SIG-M5 treated with dmso at 0.1 percent for 504 hours (cell line): Measurements from ENCODE around the gene INAFM2.

Experiments
- DNase-seq: peaks from one replicate; lab custom pipeline; 2025; ENCODE audit not compliant: unreplicated experiment; lab: John Stamatoyannopoulos, UW

The INAFM2 gene

DNA sequence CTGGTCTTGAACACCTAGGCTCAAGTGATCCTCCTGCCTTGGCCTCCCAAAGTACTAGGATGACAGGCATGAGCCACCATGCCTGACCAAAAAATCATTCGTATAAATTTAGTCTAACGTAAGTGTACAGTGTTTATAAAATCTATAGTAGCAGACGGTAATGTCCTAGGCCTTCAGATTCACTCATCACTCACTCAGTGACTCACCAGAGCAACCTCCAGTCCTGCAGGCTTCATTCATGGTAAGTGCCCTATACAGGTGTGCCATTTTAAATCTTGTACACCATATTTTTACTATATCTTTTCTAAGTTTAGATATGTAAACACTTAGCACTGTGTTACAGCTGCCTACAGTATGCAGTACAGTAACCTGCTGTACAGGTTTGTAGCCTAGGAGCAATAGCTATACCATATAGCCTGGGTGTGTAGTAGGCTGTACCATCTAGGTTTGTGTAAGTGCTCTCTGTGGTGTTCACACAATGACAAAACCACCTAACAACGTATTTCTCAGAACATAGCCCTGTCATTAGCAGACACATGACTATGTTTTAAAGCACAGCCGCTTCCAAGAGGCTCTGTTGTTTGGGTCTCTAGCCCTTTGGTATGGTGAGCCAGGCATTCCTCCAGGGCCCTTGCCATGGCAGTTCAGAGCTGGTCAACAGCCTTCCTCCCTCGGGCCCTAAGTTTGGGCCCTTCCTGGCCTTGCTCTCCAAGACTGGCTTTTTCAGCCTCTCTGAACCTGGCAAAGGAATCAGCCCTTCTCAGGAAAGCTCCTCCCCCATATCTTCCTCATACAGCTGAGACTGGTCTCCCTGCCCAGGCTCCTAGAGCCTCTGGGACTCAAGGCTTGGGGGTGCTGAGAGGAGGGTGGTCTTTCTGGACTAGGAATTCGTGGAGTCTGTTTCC, 19.2 kb downstream of the INAFM2 start:
- DNase-seq = no peak

DNA sequence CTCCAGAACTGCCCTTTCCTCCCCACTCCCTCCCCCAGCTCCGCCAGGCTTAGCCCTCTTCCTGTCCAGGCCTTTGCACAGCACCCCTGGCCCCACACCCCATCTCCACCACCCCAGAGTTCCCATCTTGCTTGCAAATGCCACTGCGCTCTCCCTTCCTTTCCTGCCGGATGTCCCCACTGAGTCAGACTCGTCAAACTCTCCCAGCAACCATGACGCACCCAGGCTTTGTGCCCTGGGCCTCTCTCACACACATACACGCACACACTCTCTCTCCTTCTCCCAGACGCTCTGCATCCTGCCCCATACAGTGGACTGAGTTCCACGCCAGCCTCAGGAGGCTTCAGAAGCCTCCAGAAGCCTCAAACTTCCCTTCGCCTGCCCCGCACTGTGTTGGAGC, 20.0 kb downstream of the INAFM2 start:
- no peak for DNase-seq

DNA sequence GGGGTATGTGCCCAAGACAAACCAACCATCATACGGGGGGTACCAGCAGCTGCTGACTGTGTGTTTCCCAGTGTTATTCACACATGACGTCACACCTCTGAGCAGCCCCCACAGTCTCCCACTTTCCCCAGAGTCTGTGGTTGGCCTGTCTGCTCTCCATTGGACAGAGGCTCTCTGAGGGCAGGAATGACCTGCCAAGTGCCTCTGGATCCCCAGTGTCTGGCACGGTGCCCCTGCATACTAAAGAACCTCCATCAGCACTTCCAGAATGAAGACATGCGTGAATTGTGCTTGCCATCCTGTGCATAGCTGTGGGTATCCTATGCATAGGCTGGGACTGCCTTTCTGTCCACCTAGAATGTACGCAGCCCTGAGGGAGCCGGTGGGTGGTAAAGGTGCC, 20.7 kb downstream of the INAFM2 start:
- no peak for DNase-seq

DNA sequence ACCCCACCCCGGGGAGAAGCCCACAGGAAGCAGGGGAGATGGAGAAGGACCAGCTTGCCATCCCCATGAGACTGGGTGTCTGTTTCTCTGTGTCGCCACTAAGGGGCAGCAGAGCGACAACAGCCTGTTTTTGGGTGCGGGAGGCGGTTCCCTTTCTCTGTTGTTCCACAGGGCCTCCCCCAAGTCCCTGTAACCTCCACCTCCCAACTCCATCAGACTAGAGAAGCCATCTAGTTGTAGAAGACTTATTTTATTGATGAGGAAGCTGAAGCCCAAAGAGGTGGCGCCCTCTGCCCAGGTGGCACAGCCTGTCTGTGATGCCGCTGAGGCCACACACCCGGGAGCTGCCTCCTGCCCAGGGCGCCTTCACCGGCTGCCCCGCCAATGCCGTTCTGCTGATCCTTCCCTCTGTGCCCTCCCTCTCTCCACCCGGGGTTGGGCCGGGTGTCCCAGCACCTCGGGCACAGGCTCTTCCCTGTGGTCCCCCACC, 21.2 kb downstream of the INAFM2 start:
- peak; percentile 68 for DNase-seq

DNA sequence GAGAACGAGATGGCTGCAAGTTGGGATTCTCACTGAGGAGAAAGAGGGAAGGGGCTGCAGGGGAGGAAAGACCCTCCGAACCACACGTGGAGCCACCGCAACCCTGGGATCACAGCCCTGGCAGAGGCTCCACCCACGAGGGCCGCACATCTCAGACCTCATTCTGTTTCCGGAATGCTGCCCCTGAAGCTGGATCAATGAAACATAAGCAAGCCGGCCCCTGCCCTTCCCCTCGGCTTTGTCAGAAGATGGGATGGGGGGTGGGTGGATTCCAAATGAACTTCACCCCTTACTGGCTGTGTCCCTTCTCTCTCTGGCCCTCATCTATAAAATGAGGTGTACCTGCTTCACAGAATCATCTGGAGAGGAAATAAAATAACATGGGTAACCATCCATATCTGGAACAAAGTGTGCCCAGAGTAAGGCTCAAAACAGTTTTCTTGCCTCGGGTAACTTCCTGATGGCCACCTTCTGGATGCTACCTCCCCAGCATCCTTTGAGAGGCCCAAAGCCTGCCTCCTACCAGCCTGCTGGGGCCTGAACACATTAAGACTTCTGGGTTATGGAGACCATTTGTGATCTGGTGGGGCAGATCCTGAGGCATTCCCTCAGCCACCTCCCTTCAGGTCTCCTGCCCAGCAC, 21.9 kb downstream of the INAFM2 start:
- no peak for DNase-seq

DNA sequence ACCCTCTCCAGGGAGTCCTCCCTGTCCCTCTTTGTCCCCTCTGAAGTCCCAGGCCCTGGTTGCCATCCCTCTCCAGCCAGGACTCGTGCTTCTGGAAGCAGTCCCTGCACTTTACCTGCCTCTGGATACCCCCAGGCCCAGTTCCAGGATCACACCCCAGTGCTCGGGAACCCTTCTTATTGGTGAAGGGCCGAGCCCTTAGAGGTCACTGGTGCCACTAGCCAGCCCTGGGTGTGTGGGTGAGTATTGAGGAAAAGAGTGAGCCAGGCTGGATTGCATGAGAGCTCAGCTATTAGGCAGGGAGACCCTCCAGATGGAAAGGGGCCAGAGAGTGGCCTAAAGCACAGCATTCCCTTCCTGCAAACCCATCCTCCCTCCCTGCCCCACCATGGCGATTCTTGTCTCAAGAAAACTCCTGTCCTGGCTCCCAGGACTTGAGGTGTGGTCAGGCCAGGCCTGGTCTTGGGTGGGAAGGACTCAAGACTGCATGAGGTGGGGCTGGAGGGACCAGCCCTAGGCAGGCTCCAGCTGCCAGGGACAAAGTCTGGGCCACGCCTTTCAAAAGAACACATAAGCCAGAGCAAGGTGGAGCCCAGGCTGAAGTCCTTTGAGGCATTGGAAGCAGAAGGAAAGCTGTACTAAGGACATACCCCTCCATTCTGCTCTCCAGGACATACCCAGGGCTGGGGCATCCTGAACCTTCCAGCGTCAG, 22.5 kb downstream of the INAFM2 start:
- no peak for DNase-seq

DNA sequence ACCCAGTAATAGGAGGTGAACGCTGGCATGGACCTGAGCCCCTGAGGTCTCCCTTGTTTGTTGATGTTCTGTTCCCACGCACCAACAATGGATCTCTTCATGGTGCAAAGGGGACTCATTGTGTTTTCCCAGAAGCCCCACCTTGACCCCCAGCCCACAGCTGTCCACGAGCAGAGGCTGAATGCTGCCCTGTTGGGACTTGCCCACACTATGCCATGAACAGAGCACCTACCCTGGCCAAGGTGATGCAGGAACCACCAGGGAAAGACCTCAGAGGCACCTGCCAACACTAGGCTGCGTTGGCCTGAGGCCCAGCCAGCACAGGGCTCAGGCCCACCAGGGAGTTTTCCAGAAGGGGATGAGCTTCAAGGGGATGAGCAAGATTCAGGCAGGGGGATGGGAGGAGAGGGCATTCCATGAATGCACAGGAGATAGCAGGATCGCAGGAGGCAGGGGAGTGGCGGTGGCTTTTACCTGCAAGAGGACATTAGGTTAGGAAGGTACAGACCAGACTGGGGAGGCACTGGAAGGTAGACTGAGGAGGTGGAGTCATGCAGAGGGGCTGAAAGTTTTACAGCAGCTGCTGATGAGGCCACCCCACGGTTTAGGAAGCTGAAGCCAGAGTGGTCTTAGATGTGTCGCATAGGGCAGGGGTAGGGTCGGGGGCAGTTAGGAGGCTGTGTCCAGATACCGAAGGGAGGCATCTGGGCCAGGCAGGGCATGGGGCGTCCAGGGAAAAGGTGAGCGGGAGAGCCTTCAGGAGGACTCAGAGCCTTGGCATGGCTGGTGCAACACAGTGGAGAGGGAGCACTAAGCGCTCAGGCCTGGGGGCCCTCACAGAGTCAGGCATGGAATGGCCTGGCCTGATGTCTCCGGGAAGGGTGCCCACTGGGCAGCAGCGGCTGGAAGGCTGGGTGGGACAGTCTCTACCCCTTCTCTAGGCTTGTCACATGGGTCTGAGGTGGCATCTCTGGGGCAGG, 23.4 kb downstream of the INAFM2 start:
- DNase-seq = no peak

DNA sequence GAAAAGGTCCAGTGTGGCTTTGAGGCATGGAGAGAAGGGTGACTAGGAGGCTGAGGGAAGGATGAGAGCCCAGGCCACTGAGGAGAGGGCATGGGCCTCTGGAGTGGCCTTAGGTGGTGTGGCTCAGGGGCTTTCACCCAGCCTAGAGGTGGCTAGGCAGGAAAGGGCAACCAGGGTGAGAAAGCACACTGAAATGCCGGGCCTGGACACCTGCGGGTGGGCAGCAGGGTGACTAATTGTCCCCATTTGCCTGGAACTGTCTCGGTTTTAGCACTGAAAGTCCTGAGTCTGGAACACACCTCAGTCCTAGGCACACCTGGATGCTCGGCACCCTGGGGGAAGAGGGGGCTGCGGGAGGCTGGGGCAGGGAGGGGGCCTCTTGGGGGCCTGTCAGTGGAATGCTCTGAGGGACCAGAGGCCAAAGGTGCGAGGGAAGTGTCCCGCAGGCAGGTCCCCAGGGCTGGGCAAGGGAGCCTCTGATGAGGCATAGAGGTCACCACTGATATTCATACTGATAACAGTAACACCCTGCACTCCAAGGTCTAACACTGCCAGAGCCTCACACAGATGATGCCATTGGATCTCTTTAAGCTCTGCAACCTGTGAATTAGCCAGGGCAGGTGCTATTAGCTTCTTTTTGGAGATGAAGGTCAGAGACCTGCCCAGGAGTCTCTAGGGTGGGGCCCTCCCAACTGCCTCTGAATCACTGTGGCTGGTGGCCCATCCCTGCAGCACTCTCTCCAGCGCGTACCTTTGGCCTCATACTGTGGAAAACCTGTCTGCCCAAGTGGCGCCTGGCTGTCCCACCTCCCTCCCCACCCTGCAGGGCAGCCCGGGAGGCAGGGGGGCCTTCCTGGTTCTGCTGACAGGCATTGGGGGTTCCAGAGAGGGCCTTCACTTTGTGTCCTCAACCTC, 24.3 kb downstream of the INAFM2 start:
- no peak for DNase-seq

DNA sequence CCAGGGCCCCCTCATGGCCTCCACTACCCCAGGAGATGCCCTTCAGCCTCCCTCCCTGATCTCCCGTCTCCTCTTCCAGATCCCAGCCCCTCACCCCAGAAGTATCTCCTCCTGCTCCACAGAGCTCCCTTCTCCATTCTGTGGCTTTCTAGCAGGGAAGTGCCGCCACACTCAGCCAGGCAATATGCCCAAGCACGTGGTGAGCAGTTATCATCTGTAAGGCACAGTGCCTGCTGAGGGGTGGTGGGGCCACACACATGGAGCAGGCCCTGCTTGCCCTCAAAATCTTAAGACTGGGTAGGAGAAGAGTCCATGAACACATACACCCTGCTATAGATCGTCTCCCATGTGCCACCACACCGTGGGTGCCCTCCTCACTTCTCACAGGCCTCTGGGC, 25.0 kb downstream of the INAFM2 start:
- no peak for DNase-seq

DNA sequence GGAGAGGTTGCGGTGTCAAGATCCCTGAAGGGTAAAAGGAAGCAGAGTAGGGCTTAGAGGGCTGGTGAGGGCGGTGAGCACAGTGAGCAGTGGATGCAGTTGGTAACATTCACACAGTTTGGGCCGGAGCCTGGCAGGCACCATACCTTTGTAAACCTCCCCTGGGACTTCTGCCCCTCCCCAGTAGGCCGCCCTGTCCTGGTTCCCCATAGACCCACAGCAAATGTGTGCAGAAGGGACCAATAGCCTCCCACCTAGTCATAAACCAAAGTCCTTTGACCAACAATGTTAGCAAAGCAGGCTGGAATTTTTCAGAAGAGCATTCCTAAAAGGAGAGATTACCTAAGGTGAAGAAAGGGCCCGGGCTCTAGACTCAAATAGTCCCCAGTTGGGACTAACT, 25.7 kb downstream of the INAFM2 start:
- no peak for DNase-seq

DNA sequence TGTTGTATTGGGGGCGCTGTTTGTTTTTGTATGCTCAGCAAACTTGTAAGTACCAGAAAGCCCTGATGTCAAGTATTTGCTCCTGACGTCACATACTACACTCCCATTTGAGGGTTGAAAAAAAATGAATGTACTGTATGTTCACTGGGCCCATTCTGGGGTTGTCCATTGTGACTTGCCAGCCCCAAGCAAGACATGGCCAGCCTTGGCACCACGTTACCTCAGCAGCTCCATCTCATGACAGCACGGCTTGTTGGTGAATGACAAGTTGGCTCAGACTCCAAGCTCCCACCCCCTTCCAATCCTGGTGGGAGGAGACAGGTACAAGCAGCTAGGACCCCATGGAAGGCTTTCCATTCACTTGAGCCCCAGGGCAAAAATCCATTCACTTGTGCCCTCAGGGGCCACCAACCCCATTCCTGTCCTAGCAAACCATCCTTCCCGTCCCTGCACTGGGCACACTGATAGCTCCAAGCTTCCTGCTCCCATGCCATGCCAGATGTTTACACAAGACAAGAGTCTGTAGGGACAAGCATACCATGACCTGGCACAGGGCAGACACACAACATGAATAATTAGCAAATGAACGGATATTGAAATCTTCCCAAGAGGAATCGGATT, 28.9 kb downstream of the INAFM2 start:
- DNase-seq = no peak

DNA sequence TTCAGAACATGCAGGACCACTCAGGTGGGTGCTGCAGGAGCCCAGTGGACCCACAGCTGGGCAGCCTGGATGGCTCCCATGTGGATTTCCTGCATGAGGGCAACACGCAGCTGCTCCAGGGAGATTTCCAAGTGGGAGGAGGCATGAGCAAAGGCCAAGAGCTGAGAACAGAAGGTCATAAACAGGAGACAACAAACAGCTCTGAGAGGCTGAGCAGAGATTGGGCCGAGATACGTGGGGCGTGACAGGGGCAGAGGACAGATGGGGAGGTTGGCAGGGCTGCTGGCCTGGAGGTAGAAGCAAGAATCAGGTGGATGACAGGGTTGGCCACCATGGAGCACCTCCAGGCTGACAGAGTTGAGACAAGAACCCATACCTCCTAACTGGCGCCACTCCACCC, 30.2 kb downstream of the INAFM2 start:
- DNase-seq = no peak

DNA sequence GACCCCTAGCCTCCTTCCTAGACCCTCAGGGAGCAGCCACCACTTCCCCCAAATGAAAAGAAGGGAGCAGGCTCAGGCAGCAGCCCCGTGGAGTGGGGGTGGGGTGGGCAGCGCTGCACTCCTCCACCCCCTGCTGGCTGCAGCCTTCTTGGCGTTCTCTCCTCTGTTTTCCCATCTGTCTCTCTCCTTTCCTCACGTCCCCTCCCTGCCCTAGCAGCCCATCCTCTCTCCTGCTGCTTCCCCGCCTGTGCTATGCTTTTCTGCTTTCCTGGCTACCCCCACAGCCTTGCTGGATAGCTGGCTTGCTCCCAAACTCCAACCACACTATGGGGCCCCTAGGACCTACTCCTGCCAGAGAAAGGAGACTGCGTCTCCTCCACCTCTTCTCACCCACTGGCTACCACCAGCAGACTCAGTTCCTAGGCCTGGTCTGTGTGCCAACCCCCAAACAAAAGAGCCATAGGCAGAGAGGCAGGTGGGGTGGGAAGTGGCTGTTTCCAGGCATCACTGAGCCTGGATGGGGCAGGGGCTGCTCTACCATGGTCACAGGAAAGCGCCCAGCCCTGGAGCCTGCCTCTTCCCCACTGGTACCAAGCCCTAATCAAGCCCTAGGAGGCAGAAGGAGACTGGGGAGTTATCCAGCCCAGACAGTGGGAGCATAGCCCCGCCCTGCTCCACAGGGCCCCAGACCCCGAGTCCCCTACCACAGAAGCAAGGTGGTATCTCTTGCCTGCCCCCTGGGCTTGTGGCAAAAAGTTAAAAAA, 31.1 kb downstream of the INAFM2 start:
- DNase-seq = peak; percentile 48

DNA sequence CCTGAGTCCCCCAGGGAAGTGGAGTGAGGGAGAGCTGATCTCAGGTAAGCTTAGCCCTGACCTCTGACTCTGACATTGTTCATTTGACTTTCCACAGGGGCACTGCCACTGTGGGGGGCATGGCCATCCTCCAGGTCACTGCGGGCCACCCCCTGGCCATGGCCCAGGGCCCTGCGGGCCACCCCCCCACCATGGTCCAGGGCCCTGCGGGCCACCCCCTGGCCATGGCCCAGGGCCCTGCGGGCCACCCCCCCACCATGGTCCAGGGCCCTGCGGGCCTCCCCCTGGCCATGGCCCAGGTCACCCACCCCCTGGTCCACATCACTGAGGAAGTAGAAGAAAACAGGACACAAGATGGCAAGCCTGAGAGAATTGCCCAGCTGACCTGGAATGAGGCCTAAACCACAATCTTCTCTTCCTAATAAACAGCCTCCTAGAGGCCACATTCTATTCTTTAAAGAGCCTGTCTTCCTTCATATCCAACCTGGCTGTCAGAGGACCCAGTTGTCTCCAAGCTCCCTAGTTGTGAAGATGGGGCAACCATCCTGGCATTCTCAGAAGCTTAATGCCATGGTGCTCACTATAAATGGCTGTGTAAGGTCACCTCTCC, 32.6 kb downstream of the INAFM2 start:
- no peak for DNase-seq

DNA sequence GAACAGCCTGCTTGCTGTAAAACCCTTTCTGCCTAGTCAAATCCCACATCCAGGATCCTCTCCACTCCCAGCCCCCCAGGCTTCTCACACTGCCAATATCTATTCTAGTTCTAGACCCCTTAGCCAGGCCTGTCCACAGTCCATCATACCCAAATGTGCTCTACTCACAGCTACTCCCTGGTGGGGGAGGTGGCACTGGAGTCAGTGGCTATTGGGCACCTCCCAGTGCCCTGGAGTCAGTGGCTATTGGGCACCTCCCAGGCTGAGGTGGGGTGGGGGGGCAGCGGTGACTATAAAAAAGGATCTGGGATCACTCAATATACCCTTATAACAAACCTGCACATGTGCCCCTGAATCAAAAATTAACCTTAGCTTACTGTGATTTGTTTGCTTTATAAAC, 33.8 kb downstream of the INAFM2 start:
- no peak for DNase-seq

DNA sequence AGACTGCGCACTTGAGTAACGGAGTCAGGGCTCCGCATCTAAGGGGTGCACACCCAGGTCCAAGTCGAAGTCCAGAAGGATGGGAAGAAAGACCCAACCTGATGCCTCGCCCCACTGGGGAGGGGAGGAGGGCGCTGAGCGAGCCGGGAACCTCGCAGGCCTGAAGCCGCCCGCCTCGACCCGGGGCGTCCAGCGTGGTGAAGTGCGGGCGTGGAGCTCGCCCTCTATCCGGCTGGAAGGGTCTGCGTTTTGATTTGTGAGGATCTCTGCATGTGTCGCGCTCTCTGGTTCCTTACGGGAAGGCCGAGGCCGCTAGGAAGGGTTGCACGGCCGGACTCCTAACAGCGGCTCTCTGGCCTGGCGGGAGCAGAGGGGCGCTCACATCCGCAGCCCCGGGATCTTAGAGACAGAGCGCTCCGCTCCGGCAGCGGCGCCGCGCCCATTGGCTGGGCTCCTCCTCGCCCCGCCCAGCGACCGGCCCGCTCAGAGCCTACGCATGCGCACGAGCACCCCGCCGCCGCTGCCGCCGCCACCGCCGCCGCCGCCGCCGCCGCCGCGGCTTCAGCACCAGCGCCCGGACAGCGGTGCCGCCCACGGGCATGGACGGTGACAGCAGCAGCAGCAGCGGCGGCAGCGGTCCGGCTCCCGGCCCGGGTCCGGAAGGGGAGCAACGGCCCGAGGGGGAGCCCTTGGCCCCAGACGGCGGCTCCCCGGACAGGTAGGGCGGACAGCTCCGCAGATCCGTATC, 34.4 kb downstream of the INAFM2 start, which contains the start of gene DISP2:
Gene DISP2 (plus strand): TSS at position 497 of the 748 bp plus-strand sequence. CDS start 103 bp downstream, at position 600.
- peak; percentile 70 for DNase-seq
